HG02759 (cell line): ENCODE results near the gene POLQ.
"Not testable (repeated sequence)": the region's sequence is repeated elsewhere in the genome, so short reads cannot be mapped to it uniquely, and the experiment has no call there.

Experiments
- ATAC-seq: cut with Tn5 transposase; IDR thresholded peaks from one replicate; pipeline ENCODE4 v1.9.1; 2021; ENCODE audit warnings: mild to moderate bottlenecking, moderate library complexity; ENCODE audit not compliant: unreplicated experiment

The POLQ gene

GRCh38 chr3:121545574-121546455, at the start of gene POLQ:
Gene POLQ (minus strand): TSS chr3:121545988. CDS start chr3:121545877, 111 bp downstream.
- ATAC-seq: peak; percentile 86

- ATAC-seq: no peak
Observed at GRCh38 chr3:121594850-121595249, 49.1 kb upstream of the POLQ start.

GRCh38 chr3:121593806-121594205, 48.0 kb upstream of the POLQ start:
- not testable (repeated sequence) for ATAC-seq

DNA sequence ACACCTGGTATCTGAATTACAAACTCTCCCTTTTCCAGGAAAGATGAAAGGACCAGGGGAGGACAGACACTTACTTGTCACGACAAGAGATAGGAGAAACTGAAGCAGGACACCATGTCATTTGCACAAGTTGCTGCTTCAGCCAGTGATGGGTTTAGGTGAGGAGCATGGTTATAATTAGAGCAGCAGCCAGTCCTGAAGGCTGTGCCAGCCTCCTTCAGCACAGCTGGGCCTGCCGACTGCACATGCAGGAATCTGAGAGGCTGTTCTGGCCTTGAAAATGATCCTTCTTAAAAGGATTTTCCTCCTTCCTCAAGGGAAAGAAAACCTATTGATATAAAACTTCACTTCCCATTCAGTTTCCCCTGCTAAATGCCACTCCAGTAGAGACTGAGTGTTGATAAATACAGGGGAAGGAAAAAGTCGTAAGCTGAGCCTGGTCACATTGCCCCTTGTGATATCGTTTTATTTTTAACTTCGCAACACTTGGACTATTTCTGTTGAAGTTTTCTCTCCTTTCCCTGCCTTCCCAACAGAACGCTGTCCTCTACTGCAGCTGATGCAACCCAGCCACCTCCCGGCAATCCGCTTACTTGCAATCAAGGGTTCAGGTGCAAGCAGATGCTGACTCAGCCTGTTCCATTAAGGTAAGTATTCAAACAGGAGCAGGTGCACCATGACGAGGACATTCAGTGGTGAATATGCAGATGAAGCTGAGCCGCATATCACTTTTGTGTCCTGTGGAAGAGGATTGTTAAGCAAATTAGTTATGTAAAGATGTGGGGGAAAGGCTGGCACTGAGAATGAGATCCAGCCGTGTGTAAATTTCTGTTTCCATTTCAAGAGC, 47.3 kb upstream of the POLQ start, which contains the start of gene FBXO40:
TSS of gene FBXO40 (plus strand) at position 524 of the 847 bp plus-strand sequence. CDS start 27,197 bp downstream, outside the sequence.
- peak; percentile 61 for ATAC-seq

GRCh38 chr3:121584418-121584817, 38.6 kb upstream of the POLQ start:
- no peak for ATAC-seq

GRCh38 chr3:121581691-121582090, 35.9 kb upstream of the POLQ start:
- no peak for ATAC-seq

DNA sequence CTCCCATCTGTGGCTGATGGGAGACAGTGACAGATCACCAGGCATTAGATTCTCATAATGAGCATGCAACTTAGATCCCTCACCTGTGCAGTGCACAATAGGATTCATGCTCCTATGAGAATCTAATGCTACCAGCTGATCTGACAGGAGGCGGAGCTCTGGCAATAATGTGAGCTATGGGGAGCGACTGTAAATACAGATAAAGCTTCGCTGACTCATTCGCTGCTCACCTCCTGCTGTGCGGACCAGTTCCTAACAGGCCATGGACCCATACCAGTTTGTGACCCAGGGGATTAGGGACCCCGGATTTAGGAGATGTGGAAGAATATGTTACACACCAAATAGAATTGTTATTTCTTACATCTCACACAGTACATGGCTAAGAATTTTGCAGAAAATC, 28.7 kb upstream of the POLQ start:
- ATAC-seq: no peak

- ATAC-seq: no peak
Observed at GRCh38 chr3:121567649-121568048, 21.9 kb upstream of the POLQ start, which contains the start of gene ARGFX. Gene ARGFX (plus strand): TSS chr3:121567949. CDS start chr3:121570714, 2,765 bp downstream.

DNA sequence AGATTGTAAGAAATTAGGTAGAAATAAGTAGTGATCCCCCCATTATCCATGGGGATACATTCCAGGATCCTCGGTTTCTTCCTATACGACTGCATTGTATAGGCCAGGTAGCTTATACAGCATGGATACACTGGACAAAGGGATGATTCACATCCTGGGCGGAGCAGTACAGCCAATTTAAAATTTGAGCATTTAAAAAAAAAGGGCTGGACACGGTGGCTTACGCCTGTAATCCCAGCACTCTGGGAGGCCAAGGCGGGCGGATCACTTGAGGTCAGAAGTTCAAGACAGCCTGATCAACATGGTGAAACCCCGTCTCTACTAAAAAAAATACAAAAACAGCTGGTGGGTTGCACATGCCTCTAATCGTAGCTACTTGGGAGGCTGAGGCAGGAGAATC, 21.0 kb upstream of the POLQ start:
- ATAC-seq: no peak

DNA sequence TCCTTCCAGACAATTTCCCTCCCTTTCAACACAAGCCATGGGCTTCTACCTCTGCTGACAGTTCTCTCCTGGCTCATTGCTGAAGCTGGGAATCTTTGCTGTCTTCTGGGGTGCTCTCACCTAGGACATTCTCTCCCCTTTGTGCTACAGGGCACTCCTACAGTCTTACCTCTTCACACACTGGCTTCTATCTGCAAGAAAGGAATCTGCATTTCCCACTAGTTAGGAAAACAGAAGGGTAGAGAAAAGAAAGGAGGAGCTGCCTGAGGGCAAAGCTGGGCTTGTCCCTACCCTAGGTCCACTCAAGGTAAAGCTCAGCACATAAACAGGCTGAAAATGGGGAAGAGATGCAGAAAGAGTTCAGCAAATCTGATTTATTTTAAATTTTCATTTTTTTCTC, 16.4 kb upstream of the POLQ start:
- no peak for ATAC-seq

- ATAC-seq: no peak
Observed at GRCh38 chr3:121557426-121557934, 11.7 kb upstream of the POLQ start.

GRCh38 chr3:121552797-121553196, 7.0 kb upstream of the POLQ start:
- no peak for ATAC-seq

DNA sequence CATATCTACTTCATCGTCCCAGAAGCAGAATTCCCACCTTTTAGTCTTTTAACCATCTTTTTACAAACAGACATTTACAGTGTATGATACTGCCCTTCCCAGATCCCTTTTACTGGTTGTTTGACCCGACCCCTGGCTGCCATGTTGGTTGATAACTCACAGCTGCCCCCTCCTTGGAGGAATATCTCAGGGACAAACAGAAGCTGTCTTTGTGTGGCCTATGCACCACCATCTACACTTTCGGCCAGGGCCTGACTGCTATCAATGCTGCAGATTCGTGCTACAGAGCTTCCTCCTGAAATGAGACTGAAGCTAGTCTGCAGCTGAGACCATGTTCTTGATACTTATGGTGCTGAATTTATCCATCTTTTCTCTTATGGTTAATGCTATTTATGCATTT, 6.6 kb upstream of the POLQ start:
- ATAC-seq: no peak

- peak; percentile 0 for ATAC-seq
Observed at GRCh38 chr3:121545049-121545573, 677 bp downstream of the POLQ start.

DNA sequence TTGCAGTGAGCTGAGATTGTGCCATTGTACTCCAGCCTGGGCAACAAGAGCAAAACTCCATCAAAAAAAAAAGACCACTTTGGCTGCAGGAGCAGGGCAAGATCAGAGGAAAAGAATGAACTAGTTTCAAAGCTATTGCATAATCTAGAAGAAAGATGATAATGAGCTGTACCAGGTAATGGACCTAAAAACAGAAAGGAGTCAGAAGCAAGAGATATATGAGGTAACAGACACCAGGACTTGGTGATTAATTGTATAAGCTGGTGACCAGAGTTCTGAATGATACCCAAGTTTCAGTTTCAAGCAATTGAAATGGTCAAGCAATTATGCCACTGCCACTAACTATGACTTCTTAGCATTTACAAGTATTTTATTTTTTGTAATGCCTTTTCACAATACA, 2.9 kb downstream of the POLQ start:
- no peak for ATAC-seq

GRCh38 chr3:121531269-121531668, 14.5 kb downstream of the POLQ start:
- ATAC-seq: no peak

DNA sequence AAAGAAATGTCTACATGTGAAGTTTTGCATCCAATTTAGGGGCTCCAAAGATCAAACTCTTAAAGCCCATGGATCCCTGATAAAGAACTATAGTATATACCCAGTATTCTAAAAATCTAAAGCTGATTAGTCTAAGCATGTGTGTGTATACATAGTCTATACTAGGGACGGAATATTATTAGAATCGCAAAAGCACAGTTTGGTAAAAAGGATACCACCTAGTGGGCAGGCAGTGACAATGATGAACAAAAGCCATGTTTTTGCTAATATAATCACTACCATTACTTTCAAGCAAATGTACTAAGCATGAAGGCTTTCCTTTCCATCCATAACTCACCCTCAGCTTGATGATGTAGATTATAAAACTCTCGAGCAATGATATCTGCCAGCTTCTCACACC, 16.5 kb downstream of the POLQ start:
- ATAC-seq: no peak

- ATAC-seq: no peak
Observed at GRCh38 chr3:121520510-121520909, 25.3 kb downstream of the POLQ start.

- no peak for ATAC-seq
Observed at GRCh38 chr3:121517953-121518655, 27.7 kb downstream of the POLQ start.

GRCh38 chr3:121515862-121516261, 29.9 kb downstream of the POLQ start:
- no peak for ATAC-seq
